Loucy (cell line): ENCODE measurements around the gene GOLGA8B.
A peak's percentile ranks its signal among the peaks of the same experiment; 100 is the strongest.
"Not testable (repeated sequence)": the region's sequence is repeated elsewhere in the genome, so short reads cannot be mapped to it uniquely, and the experiment has no call there.

Experiments used
- H2AFZ ChIP-seq: fragments of 200-600 bp; sonication (generic); 2 replicates; pipeline ENCODE4 v1.6.0; 2016; ENCODE audit warnings: antibody characterized with exemption, mild to moderate bottlenecking, low read length, moderate library complexity
- H3F3A ChIP-seq: fragments of 200-600 bp; 2 replicates; pipeline ENCODE4 v1.6.0; 2016; ENCODE audit warnings: antibody characterized with exemption, low read depth, mild to moderate bottlenecking
- H3K27me3 ChIP-seq: fragments of 200-600 bp; sonication (generic); 2 replicates; pipeline ENCODE4 v1.6.1; 2014; ENCODE audit warnings: low read length, mild to moderate bottlenecking; ENCODE audit not compliant: insufficient read depth, poor library complexity, severe bottlenecking
- H3K36me3 ChIP-seq: fragments of 200-600 bp; sonication (generic); 2 replicates; pipeline ENCODE4 v1.6.1; 2016; ENCODE audit warnings: low read length; ENCODE audit not compliant: insufficient read depth
- H3K4me1 ChIP-seq: fragments of 200-600 bp; sonication (generic); 2 replicates; pipeline ENCODE4 v1.5.1; 2014; ENCODE audit warnings: low read length, mild to moderate bottlenecking; ENCODE audit not compliant: insufficient read depth, poor library complexity, severe bottlenecking
- H3K4me2 ChIP-seq: fragments of 200-600 bp; sonication (generic); 2 replicates; pipeline ENCODE4 v1.6.0; 2014; ENCODE audit warnings: antibody characterized with exemption, low read length, low read depth, mild to moderate bottlenecking; ENCODE audit not compliant: poor library complexity, severe bottlenecking
- H3K4me3 ChIP-seq: fragments of 200-600 bp; sonication (generic); 2 replicates; pipeline ENCODE4 v1.5.1; 2014; ENCODE audit warnings: low read length, mild to moderate bottlenecking, mixed read lengths; ENCODE audit not compliant: poor library complexity, severe bottlenecking
- H3K79me2 ChIP-seq: fragments of 200-600 bp; sonication (generic); 2 replicates; pipeline ENCODE4 v1.6.1; 2014; ENCODE audit warnings: low read length; ENCODE audit not compliant: insufficient read depth
- H3K9ac ChIP-seq: fragments of 200-600 bp; sonication (generic); 2 replicates; pipeline ENCODE4 v1.6.0; 2014; ENCODE audit warnings: mild to moderate bottlenecking, low read depth, low read length, moderate library complexity; ENCODE audit not compliant: poor library complexity, severe bottlenecking
- H3K9me2 ChIP-seq: fragments of 200-600 bp; sonication (generic); replicated peaks from 2 replicates; pipeline ENCODE4 v1.6.1; 2016; ENCODE audit warnings: low read depth, low read length, mixed read lengths
- H3K9me3 ChIP-seq: fragments of 200-600 bp; sonication (generic); 2 replicates; pipeline ENCODE4 v1.6.1; 2014; ENCODE audit warnings: mild to moderate bottlenecking, antibody characterized with exemption, low read length, low read depth; ENCODE audit not compliant: insufficient read depth
- H4K20me1 ChIP-seq: fragments of 200-600 bp; sonication (generic); 2 replicates; pipeline ENCODE4 v1.6.0; 2014; ENCODE audit warnings: antibody characterized with exemption, low read length, mild to moderate bottlenecking; ENCODE audit not compliant: insufficient read depth, poor library complexity, severe bottlenecking
- CTCF ChIP-seq: fragments of 200-600 bp; sonication (generic); conservative IDR thresholded peaks from 2 replicates; pipeline ENCODE4 v1.5.1; 2014; ENCODE audit warnings: mild to moderate bottlenecking, antibody characterized with exemption, low read length
- EZH2phosphoT487 ChIP-seq: fragments of 200-600 bp; IDR thresholded peaks from 2 replicates; pipeline ENCODE4 v1.6.1; 2018; ENCODE audit warnings: antibody characterized with exemption, mild to moderate bottlenecking, moderate library complexity, borderline replicate concordance

GOLGA8B gene

GRCh38 chr15:34588046-34588674, 4.7 kb upstream of the GOLGA8B start:
- peak overlapping the region; percentile 54 for H3K4me2 ChIP-seq
- TF ChIP-seq CTCF = peak; percentile 88
- no peak for TF ChIP-seq EZH2phosphoT487
- peak overlapping the region; percentile 44 for H3K4me3 ChIP-seq
- H3K9me3 ChIP-seq = no peaks in the 10 kb centered on the region
- H3K79me2 ChIP-seq = no peaks in the 10 kb centered on the region
- H3K36me3 ChIP-seq = no peaks in the 10 kb centered on the region
- no peaks in the 10 kb centered on the region for H3F3A ChIP-seq
- H3K4me1 ChIP-seq = peaks cover 4% of the 10 kb centered on the region
- H4K20me1 ChIP-seq = no peaks in the 10 kb centered on the region
- no peaks in the 10 kb centered on the region for H3K9me2 ChIP-seq
- peak overlapping the region; percentile 84 for H2AFZ ChIP-seq
- H3K27me3 ChIP-seq = no peaks in the 10 kb centered on the region
- no peak overlapping the region for H3K9ac ChIP-seq

- not testable (repeated sequence) for H3K9me2 ChIP-seq, H3K27me3 ChIP-seq, H3K9me3 ChIP-seq, H2AFZ ChIP-seq, H3K4me3 ChIP-seq, H3K9ac ChIP-seq, H3K4me2 ChIP-seq, H3K36me3 ChIP-seq, H3F3A ChIP-seq, H4K20me1 ChIP-seq, H3K4me1 ChIP-seq
- peaks cover 15% of the 10 kb centered on the region for H3K79me2 ChIP-seq
Observed at GRCh38 chr15:34585966-34586365, 2.5 kb upstream of the GOLGA8B start.

- H3F3A ChIP-seq = no peaks in the 10 kb centered on the region
- no peak overlapping the region for H3K4me3 ChIP-seq
- H3K27me3 ChIP-seq = no peaks in the 10 kb centered on the region
- H3K4me1 ChIP-seq = peaks cover 4% of the 10 kb centered on the region
- H3K4me2 ChIP-seq = no peak overlapping the region
- H3K9me3 ChIP-seq = no peaks in the 10 kb centered on the region
- H3K36me3 ChIP-seq = no peaks in the 10 kb centered on the region
- TF ChIP-seq CTCF (no peak), EZH2phosphoT487 (no peak)
- H2AFZ ChIP-seq = no peak overlapping the region
- no peak overlapping the region for H3K9ac ChIP-seq
- H3K9me2 ChIP-seq = no peaks in the 10 kb centered on the region
- H4K20me1 ChIP-seq = peaks cover 4% of the 10 kb centered on the region
- H3K79me2 ChIP-seq = peaks cover 20% of the 10 kb centered on the region
Observed at GRCh38 chr15:34584996-34585395, 1.5 kb upstream of the GOLGA8B start.

- Histone ChIP-seq H3K79me2 (peaks cover 20% of the 10 kb centered on the region), H3K4me2 (peak overlapping the region; percentile 70), H3K36me3 (no peaks in the 10 kb centered on the region), H3K4me3 (peak overlapping the region; percentile 81), H2AFZ (peak overlapping the region; percentile 90), H3K9ac (peak overlapping the region; percentile 72), H3F3A (no peaks in the 10 kb centered on the region), H3K4me1 (peaks cover 4% of the 10 kb centered on the region), H3K27me3 (no peaks in the 10 kb centered on the region), H4K20me1 (peaks cover 4% of the 10 kb centered on the region), H3K9me3 (no peaks in the 10 kb centered on the region), H3K9me2 (no peaks in the 10 kb centered on the region)
- TF ChIP-seq EZH2phosphoT487 (no peak), CTCF (no peak)
Observed at GRCh38 chr15:34584330-34584668, 848 bp upstream of the GOLGA8B start.
